Skeletal muscle tissue (tissue), 4 donors: ENCODE measurements around the gene CSTPP1. TPM values are rescaled to one million over a fixed set of nuclear protein-coding genes. Genes with fewer than 3 reads are reported as not detected.
"Not testable (repeated sequence)": the region's sequence is repeated elsewhere in the genome, so short reads cannot be mapped to it uniquely, and the experiment has no call there.

Source experiments
- H3K27ac ChIP-seq: one replicate; pipeline ENCODE4 v1.7.0; 2013; ENCODE audit warnings: mild to moderate bottlenecking, low read depth, low read length, inconsistent platforms
- H3K27me3 ChIP-seq, 3 donors: one replicate each; pipeline ENCODE4 v1.7.0; 2013; ENCODE audit warnings: low read length in 3 of 3; ENCODE audit not compliant: control insufficient read depth in 3 of 3, insufficient read depth in 3 of 3
- H3K36me3 ChIP-seq, 3 donors: one replicate each; pipeline ENCODE4 v1.7.0; 2013; ENCODE audit warnings: low read length in 3 of 3; ENCODE audit not compliant: control insufficient read depth in 3 of 3, insufficient read depth in 3 of 3
- H3K4me1 ChIP-seq, 3 donors: one replicate each; pipeline ENCODE4 v1.7.0; 2013; ENCODE audit warnings: low read length in 3 of 3, mild to moderate bottlenecking in 3 of 3; ENCODE audit not compliant: control insufficient read depth in 3 of 3, insufficient read depth in 3 of 3
- H3K4me3 ChIP-seq, 3 donors: one replicate each; pipeline ENCODE4 v1.7.0; 2013; ENCODE audit warnings: low read length in 3 of 3
- H3K9ac ChIP-seq, 3 donors: one replicate each; pipeline ENCODE4 v1.7.0; 2013; ENCODE audit warnings: low read length in 3 of 3, mild to moderate bottlenecking in 3 of 3, moderate library complexity in 2 of 3, low read depth in 1 of 3
- H3K9me3 ChIP-seq, 3 donors: one replicate each; pipeline ENCODE4 v1.7.0; 2013; ENCODE audit warnings: low read length in 3 of 3; ENCODE audit not compliant: control insufficient read depth in 3 of 3
- total RNA-seq: library from RNA; depleted of rRNA; stranded (reverse); fragments of >200 nt; gene quantifications from one replicate; pipeline ENCODE4 v1.2.3, GENCODE V29; 2014
- donor health status: Osteomylitis.

Gene CSTPP1
- total RNA-seq, 1 donor from 2014 or later, result 16.7 TPM

- Histone ChIP-seq H3K4me3 (no peak overlapping the region), H3K9me3 (no peaks in the 10 kb centered on the region), H3K27ac (no peak overlapping the region), H3K4me1 (peaks cover 18 to 26% (median 24%) of the 10 kb centered on the region in 3 donors), H3K27me3 (no peaks in the 10 kb centered on the region), H3K9ac (no peak overlapping the region), H3K36me3 (no peaks in the 10 kb centered on the region)
Measured at GRCh38 chr11:47192111-47192510, 255.6 kb downstream of the CSTPP1 start.

- not testable (repeated sequence) for H3K27me3 ChIP-seq, H3K36me3 ChIP-seq, H3K4me1 ChIP-seq, H3K9me3 ChIP-seq, H3K27ac ChIP-seq, H3K4me3 ChIP-seq, H3K9ac ChIP-seq
Measured at GRCh38 chr11:47198161-47198560, 261.6 kb downstream of the CSTPP1 start.

- Histone ChIP-seq H3K4me3 (no peak overlapping the region), H3K36me3 (no peaks in the 10 kb centered on the region), H3K9me3 (no peaks in the 10 kb centered on the region), H3K27me3 (no peaks in the 10 kb centered on the region), H3K9ac (no peak overlapping the region), H3K4me1 (no peaks in the 10 kb centered on the region), H3K27ac (no peak overlapping the region)
Measured at GRCh38 chr11:47201015-47201414, 264.5 kb downstream of the CSTPP1 start.

GRCh38 chr11:47202576-47202975 is 266.0 kb downstream of the CSTPP1 start:
- Histone ChIP-seq H3K27ac (no peak overlapping the region), H3K27me3 (no peaks in the 10 kb centered on the region), H3K4me3 (no peak overlapping the region), H3K9me3 (no peaks in the 10 kb centered on the region), H3K36me3 (no peaks in the 10 kb centered on the region), H3K9ac (no peak overlapping the region), H3K4me1 (no peaks in the 10 kb centered on the region)

- H3K27ac ChIP-seq, result no peak overlapping the region
- no peak overlapping the region for H3K4me3 ChIP-seq
- H3K4me1 ChIP-seq, result no peaks in the 10 kb centered on the region
- no peaks in the 10 kb centered on the region for H3K9me3 ChIP-seq
- H3K27me3 ChIP-seq, result no peaks in the 10 kb centered on the region
- no peaks in the 10 kb centered on the region for H3K36me3 ChIP-seq
- H3K9ac ChIP-seq, result no peak overlapping the region
Measured at GRCh38 chr11:47204637-47204989, 268.1 kb downstream of the CSTPP1 start.

- not testable (repeated sequence) for H3K4me3 ChIP-seq, H3K9me3 ChIP-seq, H3K27ac ChIP-seq, H3K4me1 ChIP-seq, H3K27me3 ChIP-seq, H3K36me3 ChIP-seq, H3K9ac ChIP-seq
Measured at GRCh38 chr11:47206577-47206976, 270.0 kb downstream of the CSTPP1 start.

GRCh38 chr11:47207459-47207858 is 270.9 kb downstream of the CSTPP1 start:
- no peaks in the 10 kb centered on the region for H3K4me1 ChIP-seq
- no peak overlapping the region for H3K4me3 ChIP-seq
- no peak overlapping the region for H3K9ac ChIP-seq
- no peak overlapping the region for H3K27ac ChIP-seq
- no peaks in the 10 kb centered on the region for H3K9me3 ChIP-seq
- no peaks in the 10 kb centered on the region for H3K27me3 ChIP-seq
- H3K36me3 ChIP-seq, result no peaks in the 10 kb centered on the region

- H3K27me3 ChIP-seq, H3K27ac ChIP-seq, H3K9ac ChIP-seq, H3K4me3 ChIP-seq, H3K36me3 ChIP-seq, H3K4me1 ChIP-seq, H3K9me3 ChIP-seq: not testable (repeated sequence)
Measured at GRCh38 chr11:47208008-47208552, 271.5 kb downstream of the CSTPP1 start.

GRCh38 chr11:47208628-47209027 is 272.1 kb downstream of the CSTPP1 start:
- H3K27me3 ChIP-seq, result no peaks in the 10 kb centered on the region
- H3K4me3 ChIP-seq, result no peak overlapping the region
- no peaks in the 10 kb centered on the region for H3K9me3 ChIP-seq
- H3K27ac ChIP-seq, result no peak overlapping the region
- peaks cover 0 to 3% (median 0%) of the 10 kb centered on the region in 3 donors for H3K4me1 ChIP-seq
- H3K36me3 ChIP-seq, result no peaks in the 10 kb centered on the region
- no peak overlapping the region for H3K9ac ChIP-seq
